ENCODE measurements around the gene KIAA0232.

DNA sequence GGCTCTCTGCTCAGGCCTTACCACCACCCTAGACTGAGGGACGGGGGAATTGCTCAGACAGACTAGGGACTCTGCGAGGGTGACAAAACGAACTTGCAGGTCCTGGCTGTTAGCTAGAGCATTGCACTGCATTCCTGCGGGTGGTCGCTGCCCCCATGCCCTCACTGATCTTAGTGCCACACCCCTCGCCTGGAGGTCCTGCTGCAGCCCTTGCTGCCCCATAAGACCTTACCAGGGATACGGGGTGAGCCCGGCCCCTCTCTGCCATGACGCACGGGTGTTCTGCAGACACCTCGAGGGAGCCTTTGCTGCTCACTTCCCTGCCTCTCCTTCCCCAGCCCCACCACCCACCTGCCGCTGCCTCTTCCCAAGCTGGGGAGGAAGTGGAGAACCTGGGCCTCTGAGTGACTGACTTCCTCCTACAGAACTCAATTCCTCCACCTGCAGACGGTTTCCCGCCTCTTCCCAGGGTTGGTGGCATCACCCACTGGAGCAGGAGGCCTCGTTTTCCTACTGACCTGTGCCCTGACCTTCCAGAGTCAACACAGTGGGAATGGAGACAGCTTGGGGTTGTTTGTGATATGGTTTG is 107.3 kb downstream of the KIAA0232 start:
- TF ChIP-seq EZH2phosphoT487 (IDR thresholded peaks at IDR 0.05; ENCODE audit: borderline replicate concordance, low read length), result no peak
- TF ChIP-seq CTCF (conservative IDR thresholded peaks at IDR 0.05; ENCODE audit: low read depth, low read length), result no peak
